ACHN (cell line): ENCODE data around the gene RNF166.

Experiments used
- DNase-seq: peaks from one replicate; pipeline ENCODE4 v3.0.0-alpha.2; 2015
- in situ Hi-C: cut with HindIII; loops from 2 replicates; pipeline ENCODE4 v1.10.0; 2017; ENCODE audit warnings: low sequenced_read_pairs, low pct_ligation_motif_present, low pct_unique_long_range_greater_than_20kb

The RNF166 gene

DNA sequence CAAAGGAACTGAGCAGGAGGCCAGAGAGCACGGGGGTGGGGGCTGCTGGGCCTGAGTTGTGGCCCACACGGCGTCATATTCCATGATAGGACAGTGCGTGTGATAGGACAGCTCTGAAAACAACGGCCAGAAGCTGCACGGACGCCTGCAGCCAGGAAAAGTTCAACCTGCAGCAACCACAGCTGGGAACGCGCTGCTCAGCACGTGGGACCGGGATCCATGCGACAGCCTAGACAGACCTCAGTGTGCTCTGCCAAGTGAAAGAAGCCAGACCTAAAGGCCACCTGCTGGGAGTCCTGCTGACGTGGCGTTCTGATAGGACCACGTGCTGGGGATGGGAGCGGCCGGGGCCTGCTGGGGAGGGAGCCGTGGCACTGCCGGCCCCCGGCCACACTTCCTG lies 21.7 kb upstream of the RNF166 start:
- in situ Hi-C loops, result no loop called here
- no peak for DNase-seq

GRCh38 chr16:88726981-88727380 lies 20.8 kb upstream of the RNF166 start:
- in situ Hi-C loops, result no loop called here
- no peak for DNase-seq

- in situ Hi-C loops, result no loop called here
- no peak for DNase-seq
These were observed 20.2 kb upstream of the RNF166 start for GRCh38 chr16:88726408-88726749.

DNA sequence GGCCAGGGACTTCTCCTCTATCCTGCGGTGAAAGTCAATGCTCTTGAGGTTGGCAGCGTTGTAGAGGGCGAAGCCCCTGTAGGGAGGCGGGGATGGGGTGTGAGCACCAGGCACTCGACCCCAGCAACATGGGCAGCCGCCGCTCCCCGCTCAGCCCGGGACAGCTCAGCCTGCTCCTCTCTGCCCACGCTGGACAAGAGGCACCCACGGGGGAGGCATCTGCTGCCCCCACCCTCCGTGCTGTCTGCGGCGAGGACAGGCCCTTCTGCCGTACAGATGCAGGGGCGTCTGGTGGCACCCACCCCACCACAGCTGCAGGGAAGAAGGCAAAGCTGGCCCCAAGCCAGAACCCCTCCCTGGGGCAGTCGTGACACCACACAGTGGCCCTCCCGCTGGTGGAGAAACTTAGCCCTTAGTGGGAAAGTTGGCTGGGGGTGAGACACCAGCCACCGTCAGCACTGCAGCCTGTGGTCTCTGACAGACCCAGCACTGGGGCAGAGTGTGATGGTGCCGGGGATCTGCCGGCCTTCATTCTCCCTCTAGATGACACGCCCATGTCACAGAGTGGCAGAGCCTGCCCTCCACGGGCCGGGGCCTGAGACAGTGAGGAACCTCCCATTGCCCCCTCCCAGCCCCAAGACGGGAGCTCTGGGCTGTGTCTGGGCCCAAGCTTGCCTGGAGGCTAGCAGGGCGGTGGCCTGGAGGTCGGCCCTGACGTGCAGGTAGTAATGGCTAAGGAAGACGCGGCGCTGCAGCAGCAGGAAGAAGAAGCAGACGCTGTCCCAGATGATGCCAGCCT lies 19.6 kb upstream of the RNF166 start:
- in situ Hi-C loops, result no loop called here
- DNase-seq, result no peak

DNA sequence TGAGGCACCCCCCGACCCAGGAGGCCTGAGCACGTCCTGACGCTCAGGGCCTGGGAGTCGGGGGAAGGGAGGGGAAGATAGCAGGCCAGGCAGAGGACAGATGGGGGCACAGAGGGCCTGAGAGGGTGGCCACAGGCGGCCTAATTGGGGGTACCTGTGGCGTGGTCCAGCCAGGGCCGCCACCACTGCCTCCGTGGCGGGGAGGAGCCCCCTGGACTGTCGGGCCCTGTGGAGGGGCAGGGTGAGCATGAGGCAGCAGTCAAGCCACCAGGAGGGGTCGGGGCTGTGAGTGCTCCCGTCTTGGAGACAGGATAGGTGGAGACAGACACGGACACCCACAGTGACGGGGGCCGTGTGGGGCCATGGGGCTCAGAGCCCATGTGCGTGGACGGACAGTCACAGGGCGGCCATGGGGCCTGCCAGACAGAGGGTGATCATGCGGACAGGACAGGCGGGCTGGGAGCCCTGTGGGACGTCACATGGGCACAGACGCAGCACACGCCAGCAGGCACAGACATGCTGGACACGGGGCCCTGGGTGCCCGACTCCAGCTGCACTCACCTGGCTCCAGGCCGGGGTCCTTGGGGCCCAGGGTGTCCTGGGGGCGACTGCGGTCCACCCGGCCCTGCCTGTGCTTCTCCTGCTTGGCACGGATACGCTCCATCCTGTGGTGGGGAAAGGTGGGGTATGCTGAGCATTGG lies 18.8 kb upstream of the RNF166 start:
- no peak for DNase-seq

GRCh38 chr16:88723911-88724310 lies 17.7 kb upstream of the RNF166 start:
- no peak for DNase-seq
- in situ Hi-C loops, result no loop called here

More for the DNA sequence above, 18.8 kb upstream of the RNF166 start:
- in situ Hi-C loops, result no loop called here

GRCh38 chr16:88723507-88723887 lies 17.3 kb upstream of the RNF166 start:
- DNase-seq, result no peak
- in situ Hi-C loops, result no loop called here

DNA sequence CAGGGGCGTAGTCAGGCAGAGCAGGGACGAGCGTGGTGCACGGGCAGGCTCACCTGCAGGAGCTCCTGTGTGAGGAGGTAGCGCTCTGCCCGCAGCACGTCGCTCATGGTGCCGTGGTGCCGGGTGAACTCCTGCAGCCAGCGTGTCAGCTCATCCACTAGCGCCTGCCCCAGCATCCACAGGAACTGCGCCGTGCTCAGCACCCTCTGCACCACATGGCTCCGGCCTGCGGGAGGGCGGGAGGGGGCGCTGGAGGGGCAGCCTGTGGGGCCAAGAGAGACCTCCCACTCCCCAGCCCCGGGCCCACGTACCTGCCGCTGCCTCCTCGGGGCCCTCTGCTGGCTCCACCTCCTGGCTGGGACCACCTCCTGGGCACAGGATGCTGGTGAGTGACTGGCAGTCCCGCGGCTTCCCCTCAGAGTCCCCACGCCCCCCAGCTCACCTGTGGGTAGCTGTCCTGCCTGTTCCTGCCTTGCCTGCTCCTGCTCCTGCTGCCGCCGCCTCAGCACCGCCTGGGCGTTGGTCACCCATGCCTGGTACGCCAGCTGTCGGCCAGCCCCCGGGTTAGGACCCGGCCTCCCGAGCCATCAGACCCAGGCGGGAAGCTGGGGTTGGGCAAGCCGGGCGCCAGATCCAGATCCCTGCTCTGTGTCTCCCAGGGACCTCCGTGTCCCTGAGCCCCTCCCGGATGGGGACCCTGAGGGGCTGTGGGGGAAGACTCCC lies 16.7 kb upstream of the RNF166 start:
- DNase-seq, result no peak
- in situ Hi-C loops, result no loop called here

- DNase-seq, result no peak
- in situ Hi-C loops, result no loop called here
These were observed 15.9 kb upstream of the RNF166 start for GRCh38 chr16:88721815-88722755.

DNA sequence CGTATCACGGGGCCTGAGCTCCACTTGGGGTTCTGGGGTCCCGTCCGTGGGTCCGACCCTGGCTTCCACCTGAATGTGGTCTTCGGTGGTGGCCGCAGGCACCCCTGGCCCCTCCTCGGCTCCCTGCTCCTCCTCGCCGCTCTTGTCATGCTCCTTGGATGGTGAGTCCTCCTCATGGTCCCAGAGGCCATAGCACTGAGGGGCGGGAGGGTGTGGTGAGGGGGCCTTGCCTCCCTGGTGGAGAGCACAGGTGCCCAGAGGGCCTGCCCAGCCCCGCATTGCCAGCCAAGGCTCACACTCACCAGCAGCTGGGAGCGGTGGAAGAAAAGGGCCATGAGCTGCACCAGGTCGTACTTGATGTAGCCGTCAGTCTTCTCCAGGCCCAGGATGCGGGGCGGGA lies 15.0 kb upstream of the RNF166 start:
- in situ Hi-C loops, result no loop called here

GRCh38 chr16:88720396-88720970 lies 14.3 kb upstream of the RNF166 start:
- in situ Hi-C loops, result no loop called here
- no peak for DNase-seq

More for the DNA sequence above, 15.0 kb upstream of the RNF166 start:
- DNase-seq, result no peak

- in situ Hi-C loops, result no loop called here
- no peak for DNase-seq
These were observed 13.7 kb upstream of the RNF166 start for GRCh38 chr16:88719933-88720296.

DNA sequence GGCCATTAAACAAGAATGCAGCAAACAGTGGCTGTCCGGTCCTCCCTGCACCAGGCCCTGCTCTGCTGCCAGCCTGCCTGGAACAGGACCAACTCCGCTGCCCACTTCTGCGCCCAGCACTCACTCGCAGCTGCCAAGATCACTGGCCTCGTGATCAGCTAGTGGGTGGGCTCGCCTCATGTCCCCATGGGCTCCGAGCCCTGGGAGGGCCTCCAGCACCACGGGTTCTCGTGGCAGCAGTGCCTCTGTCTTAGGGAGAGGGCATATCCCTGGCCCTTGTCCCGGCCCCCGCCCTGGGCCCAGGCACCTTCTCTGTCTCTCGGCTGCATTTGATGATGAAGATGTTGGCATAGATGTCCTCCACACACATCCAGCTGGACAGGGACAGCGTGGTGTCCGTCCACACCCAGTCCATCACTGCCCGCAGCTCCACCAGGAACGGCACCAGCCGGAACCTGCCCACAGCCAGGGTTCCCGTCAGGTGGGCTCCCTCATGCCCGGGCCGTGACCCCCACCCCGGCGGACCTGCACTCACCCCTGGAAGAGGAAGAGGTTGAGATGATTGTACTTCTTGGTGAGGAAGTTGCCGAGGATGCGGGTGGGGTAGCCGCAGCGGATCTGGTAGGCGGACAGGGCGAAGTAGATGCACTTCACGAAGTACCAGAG lies 13.2 kb upstream of the RNF166 start:
- in situ Hi-C loops, result no loop called here
- no peak for DNase-seq

GRCh38 chr16:88718178-88718577 lies 12.0 kb upstream of the RNF166 start:
- in situ Hi-C loops, result no loop called here
- no peak for DNase-seq

GRCh38 chr16:88716601-88717001 lies 10.4 kb upstream of the RNF166 start:
- in situ Hi-C loops, result no loop called here
- DNase-seq, result no peak

DNA sequence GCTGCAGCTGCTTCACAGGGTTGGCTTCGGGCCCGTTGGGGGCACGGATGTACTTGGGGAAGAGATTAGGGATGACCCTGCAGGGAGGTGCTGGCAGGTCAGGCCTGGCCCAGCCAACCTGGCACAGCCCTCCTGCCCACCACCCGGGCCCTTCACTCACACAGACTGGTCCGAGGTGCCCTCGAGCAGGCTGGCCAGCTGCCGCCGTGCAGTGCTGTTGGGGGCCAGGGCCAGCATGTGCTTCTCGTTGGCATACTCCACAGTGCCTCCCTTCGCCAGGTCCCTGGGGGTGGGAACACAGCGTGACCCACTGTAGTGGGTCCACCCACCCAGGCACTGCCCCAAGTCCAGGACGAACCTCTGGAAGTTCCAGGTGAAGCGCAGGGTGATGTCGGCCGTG lies 10.0 kb upstream of the RNF166 start:
- DNase-seq, result no peak
- in situ Hi-C loops, result no loop called here

GRCh38 chr16:88715312-88716190 lies 9.3 kb upstream of the RNF166 start:
- in situ Hi-C loops, result no loop called here

More at GRCh38 chr16:88715312-88716190, 9.3 kb upstream of the RNF166 start:
- DNase-seq, result no peak
